Dendritic cell treated with granulocyte-macrophage colony-stimulating factor and Interleukin-4, amounts not matched to agents 40 ng/mL and 50 ng/mL, for 4 days (primary cell): ENCODE data around the gene AGBL5.
A peak's percentile ranks its signal among the peaks of the same experiment; 100 is the strongest.

ENCODE experiments used
- H3K27ac Mint-ChIP-seq: one replicate; pipeline ENCODE4 v1.8.0; 2022; ENCODE audit warnings: mild to moderate bottlenecking, mixed read lengths
- H3K27me3 Mint-ChIP-seq: one replicate; pipeline ENCODE4 v1.8.0; 2022; ENCODE audit warnings: mild to moderate bottlenecking, mixed read lengths
- H3K36me3 Mint-ChIP-seq: one replicate; pipeline ENCODE4 v1.8.0; 2022; ENCODE audit warnings: low read depth, mixed read lengths
- H3K4me1 Mint-ChIP-seq: one replicate; pipeline ENCODE4 v1.8.0; 2022; ENCODE audit warnings: low read depth, mixed read lengths
- H3K4me3 Mint-ChIP-seq: one replicate; pipeline ENCODE4 v1.8.0; 2022; ENCODE audit warnings: mild to moderate bottlenecking, moderate library complexity, mixed read lengths
- H3K9me3 Mint-ChIP-seq: one replicate; pipeline ENCODE4 v1.8.0; 2022; ENCODE audit warnings: mixed read lengths
- intact Hi-C: fragments of 100-400 bp; cut with micrococcal nuclease; formaldehyde crosslinking; loops from one replicate; pipeline ENCODE4 v1.15.0; 2022

AGBL5 gene, protein sequence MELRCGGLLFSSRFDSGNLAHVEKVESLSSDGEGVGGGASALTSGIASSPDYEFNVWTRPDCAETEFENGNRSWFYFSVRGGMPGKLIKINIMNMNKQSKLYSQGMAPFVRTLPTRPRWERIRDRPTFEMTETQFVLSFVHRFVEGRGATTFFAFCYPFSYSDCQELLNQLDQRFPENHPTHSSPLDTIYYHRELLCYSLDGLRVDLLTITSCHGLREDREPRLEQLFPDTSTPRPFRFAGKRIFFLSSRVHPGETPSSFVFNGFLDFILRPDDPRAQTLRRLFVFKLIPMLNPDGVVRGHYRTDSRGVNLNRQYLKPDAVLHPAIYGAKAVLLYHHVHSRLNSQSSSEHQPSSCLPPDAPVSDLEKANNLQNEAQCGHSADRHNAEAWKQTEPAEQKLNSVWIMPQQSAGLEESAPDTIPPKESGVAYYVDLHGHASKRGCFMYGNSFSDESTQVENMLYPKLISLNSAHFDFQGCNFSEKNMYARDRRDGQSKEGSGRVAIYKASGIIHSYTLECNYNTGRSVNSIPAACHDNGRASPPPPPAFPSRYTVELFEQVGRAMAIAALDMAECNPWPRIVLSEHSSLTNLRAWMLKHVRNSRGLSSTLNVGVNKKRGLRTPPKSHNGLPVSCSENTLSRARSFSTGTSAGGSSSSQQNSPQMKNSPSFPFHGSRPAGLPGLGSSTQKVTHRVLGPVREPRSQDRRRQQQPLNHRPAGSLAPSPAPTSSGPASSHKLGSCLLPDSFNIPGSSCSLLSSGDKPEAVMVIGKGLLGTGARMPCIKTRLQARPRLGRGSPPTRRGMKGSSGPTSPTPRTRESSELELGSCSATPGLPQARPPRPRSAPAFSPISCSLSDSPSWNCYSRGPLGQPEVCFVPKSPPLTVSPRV

DNA sequence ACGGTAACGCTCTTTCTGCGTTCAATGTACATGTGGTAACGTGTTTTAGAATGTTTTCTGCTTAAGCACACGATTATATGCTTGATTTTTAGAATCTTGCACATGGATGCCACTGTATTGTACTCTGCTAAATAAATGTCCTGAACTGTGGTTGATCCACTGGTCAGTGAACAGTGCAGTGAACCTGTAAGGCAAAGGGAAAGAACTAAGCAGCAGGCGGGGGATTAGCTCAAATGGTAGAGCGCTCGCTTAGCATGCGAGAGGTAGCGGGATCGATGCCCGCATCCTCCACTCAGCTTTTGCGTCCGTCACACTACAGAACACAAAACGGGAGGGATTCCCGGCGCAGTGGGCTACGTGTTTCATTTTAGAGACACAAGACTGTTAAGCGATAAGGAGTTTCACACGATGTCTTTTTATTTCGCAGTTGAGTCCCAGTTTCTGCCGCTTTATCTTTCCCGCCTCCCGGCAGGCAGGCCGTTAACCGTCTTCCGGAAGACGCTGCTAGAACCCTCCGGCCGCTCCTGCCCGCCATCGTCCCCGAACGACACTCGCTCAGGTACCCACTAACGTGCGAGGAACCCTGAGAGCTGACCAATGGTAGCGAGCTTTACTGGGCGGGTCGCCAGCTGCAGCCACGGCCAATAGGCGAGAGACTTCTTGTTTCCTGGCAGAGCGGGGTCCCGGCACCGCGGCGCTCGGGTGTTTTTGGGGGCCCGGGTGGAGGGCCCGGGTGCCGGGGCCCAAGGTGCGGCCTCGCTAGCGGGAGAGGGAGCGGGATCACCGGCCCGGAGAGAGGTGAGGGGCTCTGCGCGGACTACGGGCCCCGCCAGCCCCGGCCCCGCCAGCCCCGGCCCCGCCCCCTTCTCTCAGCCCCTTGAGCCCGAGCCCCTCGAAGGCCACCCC lies at the start of gene AGBL5:
Gene AGBL5, plus strand, starts transcription at position 673 of the 906 bp plus-strand sequence. CDS start 1,291 bp downstream, outside the sequence.
- H3K27me3 Mint-ChIP-seq = peaks cover 6% of the 10 kb centered on the region
- no peaks in the 10 kb centered on the region for H3K9me3 Mint-ChIP-seq
- intact Hi-C loops = loop anchor here (1.0 to 2.0 kb wide), 2 partner anchors 19 to 30 kb away; partner anchors contain the start of gene TMEM214
- H3K4me3 Mint-ChIP-seq = peak within 1 kb of the TSS; percentile 91
- H3K36me3 Mint-ChIP-seq = peaks cover 46% of the 10 kb centered on the region
- peaks cover 27% of the 10 kb centered on the region for H3K4me1 Mint-ChIP-seq
- H3K27ac Mint-ChIP-seq = peak within 1 kb of the TSS; percentile 80

DNA sequence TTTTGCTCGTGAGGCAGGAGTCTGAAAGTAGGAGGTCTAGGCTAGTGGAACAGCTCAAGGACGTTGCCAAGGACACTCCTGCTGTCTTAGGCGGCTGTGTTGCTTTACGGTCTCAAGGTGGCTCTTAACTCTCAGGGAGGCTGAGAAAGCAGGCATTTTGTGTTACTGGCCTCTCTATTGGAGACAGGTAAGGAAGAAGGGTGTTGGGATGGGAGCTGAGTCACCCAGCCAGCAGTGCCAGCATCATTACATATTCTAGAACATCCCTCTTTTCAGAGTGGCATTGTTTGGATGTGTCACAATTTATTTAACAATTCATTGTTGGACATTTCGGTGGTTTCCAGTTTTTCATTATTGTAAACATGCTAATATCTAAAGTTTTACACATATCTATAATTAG lies 49.5 kb upstream of the AGBL5 start:
- H3K27ac Mint-ChIP-seq = no peak overlapping the region
- H3K27me3 Mint-ChIP-seq = peaks cover 8% of the 10 kb centered on the region
- H3K36me3 Mint-ChIP-seq = no peaks in the 10 kb centered on the region
- H3K9me3 Mint-ChIP-seq = no peaks in the 10 kb centered on the region
- intact Hi-C loops = no loop called here
- H3K4me3 Mint-ChIP-seq = no peak overlapping the region
- peaks cover 16% of the 10 kb centered on the region for H3K4me1 Mint-ChIP-seq

DNA sequence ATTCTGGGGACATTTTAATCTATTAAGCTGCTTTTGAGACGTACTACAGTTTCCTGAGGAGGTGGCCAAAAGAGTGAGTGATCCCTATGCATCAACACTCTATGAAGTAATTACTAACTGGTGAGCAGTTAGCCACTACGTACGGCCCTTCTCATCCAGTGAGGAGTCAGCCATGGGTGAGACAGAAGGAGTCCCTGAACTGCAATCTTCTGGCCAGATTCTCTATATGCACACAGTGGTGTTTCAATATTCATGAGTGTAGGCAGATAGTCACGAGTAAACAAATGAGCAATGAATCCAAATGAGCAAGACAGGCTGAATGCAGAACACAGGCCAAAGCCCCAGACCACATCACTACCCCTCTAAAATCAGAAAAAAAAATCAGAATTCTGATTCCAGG lies 48.5 kb upstream of the AGBL5 start:
- Mint-ChIP-seq H3K4me3 (no peak overlapping the region), H3K4me1 (peaks cover 16% of the 10 kb centered on the region), H3K27ac (no peak overlapping the region)

DNA sequence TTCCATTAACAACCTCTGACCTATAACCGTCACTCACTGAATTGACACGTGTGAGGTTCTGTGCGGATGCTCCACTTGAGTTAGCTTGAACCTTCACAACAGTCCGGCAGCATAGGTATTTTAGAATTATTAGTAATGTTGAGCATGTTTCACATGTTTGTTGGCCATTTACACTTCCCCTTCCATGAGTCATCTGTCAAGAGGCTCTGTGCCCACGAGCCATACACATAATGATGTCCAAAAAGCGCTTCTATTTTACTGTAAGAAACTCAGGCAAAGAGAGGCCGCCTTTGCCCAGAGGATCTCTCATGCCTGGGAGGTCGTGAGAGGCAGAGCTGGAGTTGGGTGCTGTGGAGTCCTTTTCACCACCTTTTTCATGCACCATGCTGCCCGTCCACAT lies 47.6 kb upstream of the AGBL5 start:
- Mint-ChIP-seq H3K4me1 (peaks cover 18% of the 10 kb centered on the region), H3K27me3 (peaks cover 8% of the 10 kb centered on the region), H3K27ac (peak overlapping the region; percentile 9), H3K9me3 (no peaks in the 10 kb centered on the region), H3K36me3 (no peaks in the 10 kb centered on the region), H3K4me3 (no peak overlapping the region)
- intact Hi-C loops = no loop called here

More for the DNA sequence above, 48.5 kb upstream of the AGBL5 start:
- Mint-ChIP-seq H3K27me3 (peaks cover 8% of the 10 kb centered on the region), H3K36me3 (no peaks in the 10 kb centered on the region), H3K9me3 (no peaks in the 10 kb centered on the region)
- intact Hi-C loops = no loop called here

DNA sequence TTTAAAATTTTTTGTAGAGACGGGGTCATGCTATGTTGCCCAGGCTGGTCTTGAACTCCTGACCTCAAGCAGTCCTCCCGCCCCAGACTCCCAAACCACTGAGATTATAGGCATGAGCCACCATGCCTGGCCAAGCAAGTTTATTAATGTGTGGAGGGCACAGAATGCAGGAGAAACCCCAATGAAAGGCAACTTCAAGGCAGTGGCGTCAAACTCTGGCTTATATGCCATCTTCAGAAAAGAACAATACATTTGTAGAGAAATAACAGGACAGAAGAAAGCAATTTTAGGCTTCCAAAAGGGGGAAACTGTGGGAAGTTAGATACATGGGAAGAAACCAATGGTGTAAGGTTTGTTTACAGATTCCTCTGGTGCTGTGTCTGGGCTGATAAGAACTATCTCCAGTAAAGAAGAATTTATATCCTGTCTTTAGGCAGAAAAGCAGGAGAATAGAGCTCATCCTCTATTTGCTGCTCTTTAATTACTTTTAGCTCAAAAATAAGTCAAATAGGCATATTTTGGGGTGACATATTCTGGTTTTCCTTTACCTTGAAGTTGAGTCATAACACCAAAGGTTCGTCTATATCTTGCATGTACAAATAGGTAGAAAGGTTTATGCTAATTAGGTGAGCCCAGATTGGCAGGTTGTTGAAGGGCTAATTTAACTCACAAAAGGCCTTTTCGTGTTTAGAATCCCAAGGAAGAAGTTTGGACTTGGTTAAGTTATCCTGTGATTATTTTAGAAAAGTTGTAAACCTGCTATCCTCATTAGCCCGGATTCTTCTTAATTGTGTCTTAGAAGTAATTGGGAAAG lies 44.7 kb upstream of the AGBL5 start:
- no peak overlapping the region for H3K27ac Mint-ChIP-seq
- peaks cover 8% of the 10 kb centered on the region for H3K27me3 Mint-ChIP-seq
- no peaks in the 10 kb centered on the region for H3K9me3 Mint-ChIP-seq
- H3K4me3 Mint-ChIP-seq = no peak overlapping the region
- no peaks in the 10 kb centered on the region for H3K36me3 Mint-ChIP-seq
- intact Hi-C loops = no loop called here
- peaks cover 29% of the 10 kb centered on the region for H3K4me1 Mint-ChIP-seq

DNA sequence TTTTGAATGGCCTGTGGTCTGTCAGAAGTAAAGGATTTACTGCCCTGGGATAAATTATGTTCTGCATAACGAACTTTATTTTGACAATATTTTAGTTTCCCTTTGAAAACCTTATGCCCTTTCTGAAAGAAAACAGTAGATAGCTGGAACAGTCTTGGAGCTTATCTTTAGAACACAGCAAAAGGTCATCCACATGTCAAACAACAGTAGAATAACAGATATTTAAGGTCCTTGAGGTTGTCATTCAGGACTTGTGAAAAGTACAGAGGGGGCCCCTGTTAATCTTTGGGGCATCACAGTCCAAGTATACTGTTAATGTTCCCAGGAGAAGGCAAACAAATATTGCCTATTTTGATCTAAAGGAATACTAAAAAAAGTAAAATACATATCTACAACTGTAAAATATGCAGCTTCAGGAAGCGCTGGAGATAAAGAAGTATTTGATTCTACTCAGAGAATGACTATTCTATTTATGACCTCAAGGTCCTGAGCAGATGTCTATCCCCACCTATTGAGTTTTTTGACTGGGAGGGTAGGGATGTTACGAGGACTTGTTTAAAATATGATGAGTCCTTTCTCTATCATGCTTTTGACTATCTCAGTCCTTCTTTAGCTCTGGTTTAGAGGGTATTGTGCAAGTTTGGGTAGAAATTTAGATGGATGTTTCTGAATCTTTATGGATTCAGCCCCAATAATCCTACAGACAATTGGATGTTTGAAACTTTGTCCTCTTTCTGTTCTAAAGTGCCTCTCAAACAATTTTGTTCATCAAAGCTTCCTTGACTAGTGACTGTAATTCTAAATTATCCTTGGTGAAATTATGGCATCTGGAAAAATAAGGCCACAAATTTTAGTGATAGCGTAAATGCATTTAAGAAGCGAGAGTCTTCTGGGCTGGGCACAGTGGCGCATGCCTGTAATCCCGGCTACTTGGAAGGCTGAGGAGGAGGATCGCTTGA lies 43.8 kb upstream of the AGBL5 start:
- H3K4me3 Mint-ChIP-seq = no peak overlapping the region
- H3K36me3 Mint-ChIP-seq = no peaks in the 10 kb centered on the region
- intact Hi-C loops = no loop called here
- no peak overlapping the region for H3K27ac Mint-ChIP-seq
- peaks cover 29% of the 10 kb centered on the region for H3K4me1 Mint-ChIP-seq
- H3K9me3 Mint-ChIP-seq = no peaks in the 10 kb centered on the region
- peaks cover 9% of the 10 kb centered on the region for H3K27me3 Mint-ChIP-seq

DNA sequence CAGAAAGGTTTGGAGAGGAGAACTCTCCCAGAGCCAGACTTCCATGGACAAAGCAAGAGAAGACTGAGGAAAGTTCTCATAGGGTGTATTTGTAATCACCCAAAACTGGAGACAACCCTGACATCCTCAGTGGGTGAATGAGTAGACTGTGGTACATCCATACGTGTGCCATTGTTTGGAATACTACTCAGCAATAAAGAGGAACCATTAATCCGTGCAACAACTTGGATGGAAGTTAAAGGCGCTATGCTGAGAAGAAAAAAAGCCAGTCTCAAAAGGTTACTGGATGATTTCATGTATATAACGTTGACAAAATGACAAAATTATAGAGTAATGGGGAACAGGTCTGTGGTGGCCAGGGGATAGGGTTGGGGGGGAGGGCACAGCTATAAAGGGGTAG lies 42.8 kb upstream of the AGBL5 start:
- Mint-ChIP-seq H3K27me3 (peaks cover 9% of the 10 kb centered on the region), H3K27ac (no peak overlapping the region), H3K9me3 (no peaks in the 10 kb centered on the region), H3K4me1 (peaks cover 26% of the 10 kb centered on the region), H3K4me3 (no peak overlapping the region), H3K36me3 (no peaks in the 10 kb centered on the region)
- intact Hi-C loops = no loop called here

DNA sequence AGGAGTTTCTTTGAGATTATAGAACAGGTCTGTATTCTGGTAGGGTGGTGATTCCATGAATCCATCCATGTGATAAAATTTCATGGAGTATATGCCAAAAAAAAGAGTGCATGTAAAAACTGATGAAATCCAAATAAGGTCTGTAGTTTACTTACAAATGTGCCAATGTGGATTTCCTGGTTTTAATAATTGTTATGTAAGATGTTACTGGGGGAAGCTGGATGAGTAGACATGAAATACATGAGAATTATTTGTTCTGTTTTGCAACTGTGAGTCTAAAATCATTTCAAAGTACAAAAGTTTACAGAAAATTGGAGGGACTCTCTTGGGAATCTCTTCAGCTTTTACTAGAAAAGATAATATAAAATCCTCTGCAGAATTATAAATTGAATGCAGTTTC lies 42.4 kb upstream of the AGBL5 start:
- no peaks in the 10 kb centered on the region for H3K36me3 Mint-ChIP-seq
- H3K4me3 Mint-ChIP-seq = no peak overlapping the region
- H3K27ac Mint-ChIP-seq = no peak overlapping the region
- no peaks in the 10 kb centered on the region for H3K9me3 Mint-ChIP-seq
- peaks cover 8% of the 10 kb centered on the region for H3K27me3 Mint-ChIP-seq
- peaks cover 22% of the 10 kb centered on the region for H3K4me1 Mint-ChIP-seq
- intact Hi-C loops = no loop called here

DNA sequence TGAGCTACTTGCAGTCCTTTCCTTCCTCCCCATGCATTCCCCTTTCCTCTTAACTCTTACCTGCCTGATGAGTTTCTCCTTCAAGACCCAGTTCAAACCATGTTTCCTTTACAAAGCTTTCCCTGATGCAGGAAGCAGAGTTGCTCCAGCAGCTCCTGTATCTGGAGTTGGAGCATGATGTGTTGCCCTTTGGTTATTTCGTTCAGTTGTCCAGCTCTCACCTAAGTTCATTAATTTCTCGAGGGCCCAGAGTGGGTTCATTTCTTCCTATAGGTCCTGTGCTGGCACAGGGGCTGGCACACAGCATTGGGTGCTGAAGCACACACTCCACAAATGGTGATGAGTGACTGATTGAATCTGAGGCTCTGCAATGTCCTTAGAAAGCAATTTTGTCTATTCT lies 41.8 kb upstream of the AGBL5 start:
- Mint-ChIP-seq H3K9me3 (no peaks in the 10 kb centered on the region), H3K27ac (no peak overlapping the region), H3K36me3 (no peaks in the 10 kb centered on the region), H3K4me3 (no peak overlapping the region), H3K27me3 (peaks cover 8% of the 10 kb centered on the region), H3K4me1 (peaks cover 21% of the 10 kb centered on the region)
- intact Hi-C loops = no loop called here

DNA sequence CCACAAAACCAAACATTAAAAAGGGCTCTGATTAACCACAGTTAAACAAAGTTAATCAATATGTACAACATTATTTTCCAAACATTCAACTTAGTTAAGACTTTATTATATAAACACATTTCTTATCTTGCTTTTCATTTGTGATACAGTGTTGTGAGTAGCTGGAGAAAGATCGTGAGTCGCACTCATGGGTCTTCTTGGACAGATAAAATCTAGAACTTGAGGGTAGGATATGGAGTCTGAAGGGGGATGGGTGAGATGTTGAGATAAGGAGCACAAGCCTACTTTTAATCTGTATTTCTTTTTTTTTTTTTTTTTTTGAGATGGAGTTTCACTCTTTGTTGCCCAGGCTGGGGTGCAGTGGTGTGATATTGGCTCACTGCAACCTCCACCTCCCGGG lies 41.3 kb upstream of the AGBL5 start:
- no peaks in the 10 kb centered on the region for H3K36me3 Mint-ChIP-seq
- no peaks in the 10 kb centered on the region for H3K9me3 Mint-ChIP-seq
- no peak overlapping the region for H3K4me3 Mint-ChIP-seq
- intact Hi-C loops = no loop called here
- H3K4me1 Mint-ChIP-seq = peaks cover 21% of the 10 kb centered on the region
- no peak overlapping the region for H3K27ac Mint-ChIP-seq
- peaks cover 8% of the 10 kb centered on the region for H3K27me3 Mint-ChIP-seq

DNA sequence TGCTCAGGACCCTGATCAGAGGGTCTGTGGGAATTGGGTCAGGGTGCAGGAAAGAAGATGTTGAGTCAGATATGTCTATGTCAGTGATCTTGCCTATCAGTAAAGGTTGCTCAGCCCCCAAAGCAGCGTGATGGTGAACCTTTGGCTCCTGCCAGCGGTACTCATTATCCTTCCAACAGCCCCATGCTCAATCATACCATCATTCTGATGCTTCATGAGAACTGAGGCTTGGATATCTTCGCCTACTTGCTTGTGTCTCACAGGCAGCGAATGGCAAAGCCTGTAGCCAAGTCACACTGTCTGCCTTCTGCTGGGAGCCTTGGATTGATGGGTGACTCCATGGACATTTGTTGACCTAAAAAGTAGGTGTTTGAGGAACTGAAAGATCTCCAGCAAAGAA lies 37.7 kb upstream of the AGBL5 start:
- intact Hi-C loops = no loop called here
- Mint-ChIP-seq H3K9me3 (no peaks in the 10 kb centered on the region), H3K4me1 (peaks cover 30% of the 10 kb centered on the region), H3K36me3 (no peaks in the 10 kb centered on the region), H3K4me3 (no peak overlapping the region), H3K27me3 (peaks cover 2% of the 10 kb centered on the region), H3K27ac (no peak overlapping the region)

DNA sequence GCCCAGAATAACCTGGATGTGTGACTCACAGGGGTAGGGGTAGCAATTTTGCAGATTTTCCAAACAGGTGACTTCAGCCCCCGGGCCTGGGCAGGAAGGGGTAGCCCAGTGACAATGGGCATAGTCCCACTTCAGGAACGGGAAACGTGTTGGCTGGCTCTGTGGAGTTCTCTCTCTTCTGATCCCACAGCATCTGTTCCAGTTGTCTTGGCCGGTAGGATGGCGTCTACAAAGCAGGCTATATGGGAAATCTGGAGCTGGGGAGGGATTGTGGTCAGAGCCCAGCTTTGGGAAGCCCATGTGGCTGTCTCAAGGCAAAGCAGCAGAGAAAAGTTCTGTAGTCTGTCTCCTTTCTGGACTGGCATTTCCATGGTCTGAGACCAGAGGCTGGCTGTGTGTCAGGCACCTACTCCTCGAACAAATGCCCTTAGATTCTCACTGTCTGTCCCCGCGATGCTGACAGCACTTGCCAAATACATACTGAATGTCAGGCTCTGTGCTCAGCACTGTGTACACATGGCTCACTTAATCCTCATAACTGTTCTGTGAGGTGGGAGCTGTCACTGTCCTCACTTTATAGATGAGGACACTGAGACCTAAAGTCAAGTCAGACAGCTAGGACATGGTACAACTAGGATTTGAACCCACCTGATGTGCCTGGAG lies 36.6 kb upstream of the AGBL5 start:
- Mint-ChIP-seq H3K27ac (no peak overlapping the region), H3K4me3 (no peak overlapping the region), H3K36me3 (no peaks in the 10 kb centered on the region), H3K9me3 (no peaks in the 10 kb centered on the region), H3K4me1 (peaks cover 19% of the 10 kb centered on the region), H3K27me3 (peaks cover 2% of the 10 kb centered on the region)
- intact Hi-C loops = loop anchor here (5.0 kb wide), 1 partner anchor 168 kb away; the partner anchor contains the start of gene DPYSL5
